ENCODE results near the gene PLXNB3. TPM values are rescaled to one million over a fixed set of nuclear protein-coding genes. Genes with fewer than 3 reads are reported as not detected.

The PLXNB3 gene
- total and polyA plus RNA-seq, 2 donors (not counting 1 experiment from before 2014, with no cell fraction given), result 1.9 to 4.3 TPM

GRCh38 chrX:153766871-153767673, 3.0 kb downstream of the PLXNB3 start:
- no peaks in the 10 kb centered on the region for H3K9me3 ChIP-seq (ENCODE audit: control insufficient read depth, insufficient read depth, low read depth, low read length)
- H4K20me1 ChIP-seq (ENCODE audit: control insufficient read depth, extremely low read depth, insufficient read depth, low read length), result no peaks in the 10 kb centered on the region
- TF ChIP-seq CTCF (conservative IDR thresholded peaks at IDR 0.05 in 1 of 2, IDR thresholded peaks at IDR 0.05 in 1 of 2; ENCODE audit: low read depth in 1 of 2, low read length in 2 of 2), result no peak
- TF ChIP-seq EZH2 (IDR thresholded peaks at IDR 0.05; ENCODE audit: low read length, missing control alignments), result no peak
- H3K79me2 ChIP-seq (ENCODE audit: control insufficient read depth, insufficient read depth, low read length), result no peaks in the 10 kb centered on the region
- DNase-seq (ENCODE audit: low read depth in 2 of 2), result no peak
- H2AFZ ChIP-seq (ENCODE audit: low read length), result no peak overlapping the region
- no peaks in the 10 kb centered on the region for H3K27me3 ChIP-seq (ENCODE audit: control insufficient read depth, insufficient read depth, low read length)
- H3K27ac ChIP-seq (ENCODE audit: insufficient read depth, low read length), result no peak overlapping the region
- no peak overlapping the region for H3K9ac ChIP-seq (ENCODE audit: insufficient read depth, low read length)
- H3K4me1 ChIP-seq (ENCODE audit: control insufficient read depth, extremely low read depth, insufficient read depth, low read length), result peaks cover 3% of the 10 kb centered on the region
- no peak overlapping the region for H3K4me2 ChIP-seq (ENCODE audit: extremely low read depth, insufficient read depth, low read length)
- no peaks in the 10 kb centered on the region for H3K36me3 ChIP-seq (ENCODE audit: control insufficient read depth, insufficient read depth, low read length)
- no peak overlapping the region for H3K4me3 ChIP-seq (replicated peaks in 1 of 4; ENCODE audit: control extremely low read depth in 1 of 4, insufficient read depth in 1 of 4, low read depth in 3 of 4, low read length in 4 of 4)

GRCh38 chrX:153767674-153768055, 3.6 kb downstream of the PLXNB3 start:
- no peaks in the 10 kb centered on the region for H4K20me1 ChIP-seq (ENCODE audit: control insufficient read depth, extremely low read depth, insufficient read depth, low read length)
- peaks cover 3% of the 10 kb centered on the region for H3K4me1 ChIP-seq (ENCODE audit: control insufficient read depth, extremely low read depth, insufficient read depth, low read length)
- no peak overlapping the region for H3K9ac ChIP-seq (ENCODE audit: insufficient read depth, low read length)
- no peaks in the 10 kb centered on the region for H3K27me3 ChIP-seq (ENCODE audit: control insufficient read depth, insufficient read depth, low read length)
- H3K4me2 ChIP-seq (ENCODE audit: extremely low read depth, insufficient read depth, low read length), result no peak overlapping the region
- H3K36me3 ChIP-seq (ENCODE audit: control insufficient read depth, insufficient read depth, low read length), result no peaks in the 10 kb centered on the region
- DNase-seq (ENCODE audit: low read depth in 2 of 2), result no peak
- H3K27ac ChIP-seq (ENCODE audit: insufficient read depth, low read length), result no peak overlapping the region
- H3K4me3 ChIP-seq (replicated peaks in 1 of 4; ENCODE audit: control extremely low read depth in 1 of 4, insufficient read depth in 1 of 4, low read depth in 3 of 4, low read length in 4 of 4), result no peak overlapping the region
- H2AFZ ChIP-seq (ENCODE audit: low read length), result no peak overlapping the region
- no peak for TF ChIP-seq CTCF (conservative IDR thresholded peaks at IDR 0.05 in 1 of 2, IDR thresholded peaks at IDR 0.05 in 1 of 2; ENCODE audit: low read depth in 1 of 2, low read length in 2 of 2)
- no peak for TF ChIP-seq EZH2 (IDR thresholded peaks at IDR 0.05; ENCODE audit: low read length, missing control alignments)
- no peaks in the 10 kb centered on the region for H3K79me2 ChIP-seq (ENCODE audit: control insufficient read depth, insufficient read depth, low read length)
- no peaks in the 10 kb centered on the region for H3K9me3 ChIP-seq (ENCODE audit: control insufficient read depth, insufficient read depth, low read depth, low read length)

- H3K9ac ChIP-seq (ENCODE audit: insufficient read depth, low read length), result no peak overlapping the region
- no peaks in the 10 kb centered on the region for H3K79me2 ChIP-seq (ENCODE audit: control insufficient read depth, insufficient read depth, low read length)
- H4K20me1 ChIP-seq (ENCODE audit: control insufficient read depth, extremely low read depth, insufficient read depth, low read length), result no peaks in the 10 kb centered on the region
- TF ChIP-seq EZH2 (IDR thresholded peaks at IDR 0.05; ENCODE audit: low read length, missing control alignments) (no peak), CTCF (conservative IDR thresholded peaks at IDR 0.05 in 1 of 2, IDR thresholded peaks at IDR 0.05 in 1 of 2; ENCODE audit: low read depth in 1 of 2, low read length in 2 of 2) (no peak)
- no peak overlapping the region for H3K4me3 ChIP-seq (replicated peaks in 1 of 4; ENCODE audit: control extremely low read depth in 1 of 4, insufficient read depth in 1 of 4, low read depth in 3 of 4, low read length in 4 of 4)
- no peaks in the 10 kb centered on the region for H3K36me3 ChIP-seq (ENCODE audit: control insufficient read depth, insufficient read depth, low read length)
- no peak for DNase-seq (ENCODE audit: low read depth in 2 of 2)
- no peak overlapping the region for H3K4me2 ChIP-seq (ENCODE audit: extremely low read depth, insufficient read depth, low read length)
- no peak overlapping the region for H3K27ac ChIP-seq (ENCODE audit: insufficient read depth, low read length)
- peaks cover 3% of the 10 kb centered on the region for H3K4me1 ChIP-seq (ENCODE audit: control insufficient read depth, extremely low read depth, insufficient read depth, low read length)
- no peaks in the 10 kb centered on the region for H3K9me3 ChIP-seq (ENCODE audit: control insufficient read depth, insufficient read depth, low read depth, low read length)
- no peak overlapping the region for H2AFZ ChIP-seq (ENCODE audit: low read length)
- no peaks in the 10 kb centered on the region for H3K27me3 ChIP-seq (ENCODE audit: control insufficient read depth, insufficient read depth, low read length)
These were observed 4.5 kb downstream of the PLXNB3 start for GRCh38 chrX:153768311-153769157.

All from fibroblast of lung (primary cell).